ENCODE results near the gene RRP36. TPM values are rescaled to one million over a fixed set of nuclear protein-coding genes. Genes with fewer than 3 reads are reported as not detected.
A peak's percentile ranks its signal among the peaks of the same experiment; 100 is the strongest.

The RRP36 gene
- total RNA-seq, 1 donor from 2014 or later, result 93.3 TPM

- no peak for DNase-seq (ENCODE audit: low spot score)
- no peak overlapping the region for H3K27ac Mint-ChIP-seq
- TF ChIP-seq EZH2phosphoT487 (IDR thresholded peaks at IDR 0.05) (no peak), CTCF (IDR thresholded peaks at IDR 0.05) (no peak), EZH2 (IDR thresholded peaks at IDR 0.05) (no peak)
Observed at GRCh38 chr6:43001843-43002242, 19.6 kb upstream of the RRP36 start.

GRCh38 chr6:43005844-43006243, 15.6 kb upstream of the RRP36 start:
- Histone ChIP-seq H3K79me2 (ENCODE audit: low read depth) (no peaks in the 10 kb centered on the region), H3K4me2 (no peak overlapping the region), H3K4me3 (no peak overlapping the region), H3K4me1 (no peaks in the 10 kb centered on the region), H3F3A (ENCODE audit: low read depth) (peaks cover 9% of the 10 kb centered on the region), H3K9me3 (ENCODE audit: low read depth) (no peaks in the 10 kb centered on the region), H3K9ac (no peak overlapping the region), H2AFZ (replicated peaks) (no peak overlapping the region), H3K27ac (no peak overlapping the region), H3K27me3 (no peaks in the 10 kb centered on the region), H3K36me3 (no peaks in the 10 kb centered on the region), H4K20me1 (ENCODE audit: low read depth) (peaks cover 7% of the 10 kb centered on the region)
- Mint-ChIP-seq H3K27me3 (ENCODE audit: insufficient read depth, low read depth) (peaks cover 2% of the 10 kb centered on the region), H3K27ac (no peak overlapping the region), H3K36me3 (peaks cover 18% of the 10 kb centered on the region), H3K4me1 (no peaks in the 10 kb centered on the region), H3K9me3 (no peaks in the 10 kb centered on the region), H3K4me3 (no peak overlapping the region)
- no peak for TF ChIP-seq EZH2 (IDR thresholded peaks at IDR 0.05)
- no peak for TF ChIP-seq EZH2phosphoT487 (IDR thresholded peaks at IDR 0.05)
- TF ChIP-seq CTCF (IDR thresholded peaks at IDR 0.05), result no peak
- DNase-seq (ENCODE audit: low spot score), result no peak

More at GRCh38 chr6:43001843-43002242, 19.6 kb upstream of the RRP36 start:
- no peak overlapping the region for H3K4me3 Mint-ChIP-seq
- H3K79me2 ChIP-seq (ENCODE audit: low read depth), result no peaks in the 10 kb centered on the region
- no peaks in the 10 kb centered on the region for H3K9me3 ChIP-seq (ENCODE audit: low read depth)
- no peak overlapping the region for H3K4me2 ChIP-seq
- no peak overlapping the region for H3K9ac ChIP-seq
- H3K36me3 Mint-ChIP-seq, result peaks cover 11% of the 10 kb centered on the region
- no peak overlapping the region for H3K27ac ChIP-seq
- no peak overlapping the region for H2AFZ ChIP-seq (replicated peaks)
- H4K20me1 ChIP-seq (ENCODE audit: low read depth), result peaks cover 18% of the 10 kb centered on the region
- H3K4me3 ChIP-seq, result no peak overlapping the region
- H3K4me1 ChIP-seq, result no peaks in the 10 kb centered on the region
- H3K9me3 Mint-ChIP-seq, result no peaks in the 10 kb centered on the region
- H3K4me1 Mint-ChIP-seq, result peaks cover 3% of the 10 kb centered on the region
- H3K27me3 Mint-ChIP-seq (ENCODE audit: insufficient read depth, low read depth), result no peaks in the 10 kb centered on the region
- H3K27me3 ChIP-seq, result no peaks in the 10 kb centered on the region
- H3K36me3 ChIP-seq, result no peaks in the 10 kb centered on the region
- H3F3A ChIP-seq (ENCODE audit: low read depth), result peaks cover 12% of the 10 kb centered on the region

GRCh38 chr6:43006251-43006650, 15.2 kb upstream of the RRP36 start:
- Histone ChIP-seq H3K4me3 (no peak overlapping the region), H3K9ac (no peak overlapping the region), H3F3A (ENCODE audit: low read depth) (peaks cover 9% of the 10 kb centered on the region), H3K79me2 (ENCODE audit: low read depth) (no peaks in the 10 kb centered on the region), H3K4me1 (no peaks in the 10 kb centered on the region), H3K9me3 (ENCODE audit: low read depth) (no peaks in the 10 kb centered on the region), H3K27me3 (no peaks in the 10 kb centered on the region), H4K20me1 (ENCODE audit: low read depth) (peaks cover 4% of the 10 kb centered on the region), H3K36me3 (no peaks in the 10 kb centered on the region), H3K27ac (no peak overlapping the region), H2AFZ (replicated peaks) (no peak overlapping the region), H3K4me2 (no peak overlapping the region)
- H3K36me3 Mint-ChIP-seq, result peaks cover 18% of the 10 kb centered on the region
- no peak for TF ChIP-seq EZH2phosphoT487 (IDR thresholded peaks at IDR 0.05)
- no peak for TF ChIP-seq CTCF (IDR thresholded peaks at IDR 0.05)
- no peak for TF ChIP-seq EZH2 (IDR thresholded peaks at IDR 0.05)
- no peak overlapping the region for H3K4me3 Mint-ChIP-seq
- H3K27me3 Mint-ChIP-seq (ENCODE audit: insufficient read depth, low read depth), result peaks cover 2% of the 10 kb centered on the region
- DNase-seq (ENCODE audit: low spot score), result no peak
- no peaks in the 10 kb centered on the region for H3K9me3 Mint-ChIP-seq
- H3K4me1 Mint-ChIP-seq, result no peaks in the 10 kb centered on the region
- H3K27ac Mint-ChIP-seq, result peak overlapping the region; percentile 57

Measured in neural progenitor cell (in vitro differentiated cells).